PC-9 (cell line): Measurements from ENCODE around the gene CFAP141.

ENCODE experiments used
- CTCF ChIP-seq: fragments of 200-600 bp; sonication (generic); conservative IDR thresholded peaks from 2 replicates; pipeline ENCODE4 v1.6.1; 2017; ENCODE audit warnings: mixed run types, antibody characterized with exemption, mild to moderate bottlenecking, moderate library complexity
- EZH2 ChIP-seq: fragments of 200-600 bp; sonication (generic); IDR thresholded peaks from 2 replicates; pipeline ENCODE4 v1.8.0; 2017; ENCODE audit warnings: antibody characterized with exemption, low read depth

GRCh38 chr1:154151311-154151710 is 54.8 kb downstream of the CFAP141 start:
- TF ChIP-seq EZH2 (no peak), CTCF (no peak)
